SU-DHL-6 (cell line): ENCODE data around the gene SNX9.

Experiments
- CTCF ChIP-seq: fragments of 200-600 bp; sonication (generic); IDR thresholded peaks from one replicate; pipeline ENCODE4 v1.5.1; 2017; ENCODE audit warnings: antibody characterized with exemption, mild to moderate bottlenecking, low read length, moderate library complexity; ENCODE audit not compliant: insufficient read depth, poor library complexity, severe bottlenecking
- EZH2phosphoT487 ChIP-seq: fragments of 200-600 bp; sonication (generic), shearing (Covaris generic); conservative IDR thresholded peaks from 2 replicates; pipeline ENCODE4 v1.6.1; 2018; ENCODE audit warnings: mild to moderate bottlenecking, antibody characterized with exemption, low read length, moderate library complexity, mixed read lengths

- no peak for TF ChIP-seq CTCF
- TF ChIP-seq EZH2phosphoT487, result no peak
These were observed 143.5 kb downstream of the SNX9 start for GRCh38 chr6:157966589-157966977.
